Hepatocyte (in vitro differentiated cells): ENCODE results near the gene BRD2.

Experiments
- CTCF ChIP-seq: fragments of 200-600 bp; sonication (generic); IDR thresholded peaks from 2 replicates; pipeline ENCODE4 v1.5.1; 2016; ENCODE audit warnings: antibody characterized with exemption, mild to moderate bottlenecking; ENCODE audit not compliant: poor library complexity
- EZH2 ChIP-seq: fragments of 200-600 bp; sonication (generic); IDR thresholded peaks from 2 replicates; pipeline ENCODE4 v1.6.1; 2016; ENCODE audit warnings: antibody characterized with exemption, mild to moderate bottlenecking, borderline replicate concordance
- EZH2phosphoT487 ChIP-seq: fragments of 200-600 bp; sonication (generic); IDR thresholded peaks from one replicate; pipeline ENCODE4 v1.6.1; 2018; ENCODE audit warnings: antibody characterized with exemption, mild to moderate bottlenecking, low read depth, moderate library complexity; ENCODE audit not compliant: unreplicated experiment, severe bottlenecking

GRCh38 chr6:33007831-33008400, 39.5 kb downstream of the BRD2 start:
- TF ChIP-seq CTCF (no peak), EZH2 (no peak), EZH2phosphoT487 (no peak)
